ENCODE measurements around the gene BCAP29.

GRCh38 chr7:107593025-107593410, 13.0 kb downstream of the BCAP29 start:
- TF ChIP-seq POLR2AphosphoS5 (IDR thresholded peaks at IDR 0.05): no peak
- TF ChIP-seq POLR2A (IDR thresholded peaks at IDR 0.05): no peak

All from upper lobe of left lung (tissue), 4 donors.